ENCODE measurements around the gene ZNF488. TPM values are rescaled to one million over a fixed set of nuclear protein-coding genes. Genes with fewer than 3 reads are reported as not detected.

The ZNF488 gene
- total RNA-seq, 4 donors from 2014 or later = 0.59 to 1.1 (median 1.0) TPM; not detected in 1

DNA sequence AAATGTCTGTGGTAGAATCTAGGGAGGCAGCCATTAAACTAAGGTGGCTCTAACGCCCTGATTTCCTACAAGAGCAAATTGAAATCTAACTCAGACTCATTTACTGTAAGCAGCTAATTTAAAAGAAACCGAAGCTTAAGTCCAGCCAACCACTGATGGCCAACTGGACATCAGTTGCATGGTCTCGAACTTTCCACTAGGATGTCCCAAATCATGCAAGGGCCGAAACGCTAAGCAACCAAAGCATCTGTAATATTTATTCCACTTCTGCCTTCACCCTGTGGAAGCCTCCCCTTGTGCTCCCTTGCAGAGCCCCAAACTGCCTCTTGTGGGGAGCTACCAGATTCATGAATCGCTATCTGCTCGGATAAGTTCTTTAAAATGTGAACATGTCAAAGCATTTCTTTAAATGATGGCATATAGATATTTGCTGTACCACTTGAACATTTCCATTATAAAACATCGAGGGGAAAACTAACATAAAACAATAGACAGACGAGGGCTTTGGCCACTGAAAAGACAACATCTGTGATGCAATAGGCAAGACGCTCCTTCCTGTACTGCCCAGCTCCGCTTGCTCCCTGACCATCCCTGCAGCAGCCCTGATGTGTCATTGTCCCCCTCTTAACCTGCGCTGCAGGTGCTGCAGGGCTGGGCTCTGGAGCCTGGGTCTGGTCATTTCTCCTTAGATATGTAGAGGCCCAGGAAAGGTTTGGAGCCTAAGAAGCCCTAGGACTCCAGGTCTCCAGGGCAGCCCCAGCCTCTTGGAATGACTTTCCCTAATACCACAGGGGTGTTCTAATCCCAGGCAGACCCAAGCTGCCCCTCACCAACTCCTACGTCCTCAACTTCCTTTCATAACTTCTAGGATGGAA is 38.9 kb downstream of the ZNF488 start:
- H3K4me3 ChIP-seq = no peak overlapping the region
- DNase-seq (ENCODE audit: low spot score in 2 of 2) = no peak
- H3K27me3 ChIP-seq = no peaks in the 10 kb centered on the region
- TF ChIP-seq, protein P1, sequence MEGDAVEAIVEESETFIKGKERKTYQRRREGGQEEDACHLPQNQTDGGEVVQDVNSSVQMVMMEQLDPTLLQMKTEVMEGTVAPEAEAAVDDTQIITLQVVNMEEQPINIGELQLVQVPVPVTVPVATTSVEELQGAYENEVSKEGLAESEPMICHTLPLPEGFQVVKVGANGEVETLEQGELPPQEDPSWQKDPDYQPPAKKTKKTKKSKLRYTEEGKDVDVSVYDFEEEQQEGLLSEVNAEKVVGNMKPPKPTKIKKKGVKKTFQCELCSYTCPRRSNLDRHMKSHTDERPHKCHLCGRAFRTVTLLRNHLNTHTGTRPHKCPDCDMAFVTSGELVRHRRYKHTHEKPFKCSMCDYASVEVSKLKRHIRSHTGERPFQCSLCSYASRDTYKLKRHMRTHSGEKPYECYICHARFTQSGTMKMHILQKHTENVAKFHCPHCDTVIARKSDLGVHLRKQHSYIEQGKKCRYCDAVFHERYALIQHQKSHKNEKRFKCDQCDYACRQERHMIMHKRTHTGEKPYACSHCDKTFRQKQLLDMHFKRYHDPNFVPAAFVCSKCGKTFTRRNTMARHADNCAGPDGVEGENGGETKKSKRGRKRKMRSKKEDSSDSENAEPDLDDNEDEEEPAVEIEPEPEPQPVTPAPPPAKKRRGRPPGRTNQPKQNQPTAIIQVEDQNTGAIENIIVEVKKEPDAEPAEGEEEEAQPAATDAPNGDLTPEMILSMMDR (IDR thresholded peaks at IDR 0.05) = no peak
- TF ChIP-seq EP300 (IDR thresholded peaks at IDR 0.05) = no peak
- no peak for TF ChIP-seq POLR2A (IDR thresholded peaks at IDR 0.05)
- H3K36me3 ChIP-seq = no peaks in the 10 kb centered on the region
- H3K4me1 ChIP-seq = no peaks in the 10 kb centered on the region
- H3K9me3 ChIP-seq = no peaks in the 10 kb centered on the region
- WGBS, 2 donors = 84 to 85% methylated on average over 13 of the region's 13 CpGs
- no peak overlapping the region for H3K27ac ChIP-seq

DNA sequence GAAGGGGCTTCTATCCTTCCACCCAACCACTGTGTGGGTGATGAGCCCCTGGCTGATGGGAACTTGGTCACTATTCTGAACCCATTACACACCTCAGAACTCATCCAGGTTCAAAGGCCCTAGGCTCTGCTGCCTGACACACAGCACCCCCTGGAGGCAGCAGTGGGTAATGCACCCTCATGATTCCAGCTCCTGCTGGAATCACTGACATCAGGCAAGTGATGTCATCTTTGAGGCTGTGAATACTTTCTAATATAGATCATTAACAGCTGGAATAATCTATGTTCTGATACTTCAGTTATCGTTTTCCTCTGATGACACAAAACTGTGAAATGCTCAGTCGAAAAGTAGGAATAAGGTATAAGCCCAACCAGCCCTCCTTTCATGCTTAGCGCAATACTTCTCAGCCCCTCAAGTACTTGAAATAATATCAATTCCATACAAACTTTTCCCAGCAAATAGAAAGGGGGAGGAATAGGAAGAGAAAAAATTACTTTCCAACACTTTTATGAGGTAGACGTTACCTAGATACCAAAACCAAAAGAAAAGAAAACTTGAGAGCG is 43.4 kb downstream of the ZNF488 start:
- WGBS, 2 donors = 68 to 69% methylated on average over 5 of the region's 5 CpGs

DNA sequence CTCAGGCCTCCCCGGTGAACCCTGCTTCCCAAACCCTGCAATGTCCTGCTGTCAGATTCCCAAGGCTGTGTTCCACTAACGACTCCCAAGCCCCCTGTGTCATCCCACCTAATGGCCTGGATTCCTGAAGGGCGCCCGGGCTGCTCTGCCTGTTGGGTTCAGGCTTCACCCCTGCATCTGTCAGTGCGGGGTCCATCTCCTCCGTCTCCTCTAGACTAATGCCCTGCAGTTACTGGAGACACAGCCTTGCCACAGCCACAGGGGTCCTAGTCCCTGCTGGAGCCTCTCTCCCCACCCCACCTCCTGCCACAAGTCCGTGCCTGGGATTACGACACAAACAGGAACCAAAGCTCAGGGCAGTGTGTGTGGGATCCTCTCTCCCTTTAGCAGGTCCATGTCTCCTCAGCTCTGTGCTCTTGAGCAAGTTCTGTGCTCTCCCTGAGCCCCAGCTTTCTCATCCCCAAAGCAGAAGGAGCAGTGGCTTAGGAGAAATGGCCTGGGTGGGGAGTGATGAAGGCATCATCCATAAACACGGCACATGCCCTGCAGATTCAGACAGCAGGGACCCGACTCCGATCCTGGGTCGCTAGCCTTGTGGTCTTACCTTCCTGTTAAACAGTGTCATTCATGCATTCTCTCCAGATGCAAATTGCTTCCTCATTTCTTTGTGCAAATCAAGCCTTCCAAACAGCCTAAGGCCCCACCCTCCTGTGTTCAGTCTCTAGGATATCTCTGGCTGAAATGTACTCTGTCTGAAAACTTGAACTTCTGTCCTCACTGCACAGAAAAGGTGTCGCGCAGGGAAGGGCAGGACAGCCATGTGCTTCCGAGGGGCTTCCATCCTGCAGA is 44.1 kb downstream of the ZNF488 start:
- no peak for DNase-seq (ENCODE audit: low spot score in 2 of 2)
- Histone ChIP-seq H3K27me3 (no peaks in the 10 kb centered on the region), H3K4me3 (no peak overlapping the region), H3K27ac (no peak overlapping the region), H3K9me3 (no peaks in the 10 kb centered on the region), H3K36me3 (no peaks in the 10 kb centered on the region), H3K4me1 (no peaks in the 10 kb centered on the region)
- 73 to 78% methylated on average over 15 of the region's 15 CpGs for WGBS, 2 donors
- no peak for TF ChIP-seq EP300 (IDR thresholded peaks at IDR 0.05)

More for the DNA sequence above, 43.4 kb downstream of the ZNF488 start:
- Histone ChIP-seq H3K36me3 (no peaks in the 10 kb centered on the region), H3K9me3 (no peaks in the 10 kb centered on the region), H3K27me3 (no peaks in the 10 kb centered on the region), H3K4me1 (no peaks in the 10 kb centered on the region), H3K27ac (no peak overlapping the region), H3K4me3 (no peak overlapping the region)
- no peak for TF ChIP-seq POLR2A (IDR thresholded peaks at IDR 0.05)
- no peak for TF ChIP-seq EP300 (IDR thresholded peaks at IDR 0.05)
- TF ChIP-seq, protein P1 (IDR thresholded peaks at IDR 0.05) = peak; percentile 78 to 94 (median 88)
- peak; percentile 60 to 78 for DNase-seq (ENCODE audit: low spot score in 2 of 2)

DNA sequence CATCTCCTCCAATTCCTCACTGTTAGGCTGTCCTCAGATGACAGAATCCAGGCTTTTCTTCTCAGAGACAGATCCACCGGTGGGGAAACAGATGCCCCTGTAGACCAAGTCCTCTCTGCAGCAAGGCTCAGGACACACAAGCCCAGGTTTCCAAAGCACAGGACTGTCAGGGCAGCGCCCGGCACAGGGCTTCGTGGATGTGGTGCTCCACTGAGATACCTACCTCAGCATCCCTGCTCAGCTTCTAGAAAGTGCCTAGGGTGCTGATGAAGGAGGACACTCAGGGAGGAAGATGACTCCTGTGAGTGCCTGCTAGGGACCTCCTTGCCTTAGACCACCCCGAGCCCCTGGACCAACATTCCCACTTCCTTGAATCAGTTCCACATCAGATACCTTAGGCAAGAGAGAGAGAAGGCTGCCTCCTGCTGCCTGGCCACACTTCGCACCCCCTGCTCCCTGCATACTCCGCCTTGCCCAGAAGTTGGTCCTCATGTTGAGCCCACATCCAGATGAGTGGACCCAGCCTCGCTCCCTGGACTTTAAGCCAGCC is 44.8 kb downstream of the ZNF488 start:
- DNase-seq (ENCODE audit: low spot score in 2 of 2) = no peak
- no peak overlapping the region for H3K27ac ChIP-seq
- TF ChIP-seq, protein P1 (IDR thresholded peaks at IDR 0.05) = no peak
- no peak for TF ChIP-seq POLR2A (IDR thresholded peaks at IDR 0.05)
- no peak for TF ChIP-seq EP300 (IDR thresholded peaks at IDR 0.05)
- no peaks in the 10 kb centered on the region for H3K36me3 ChIP-seq
- H3K4me1 ChIP-seq = no peaks in the 10 kb centered on the region
- no peaks in the 10 kb centered on the region for H3K9me3 ChIP-seq
- H3K27me3 ChIP-seq = no peaks in the 10 kb centered on the region
- WGBS, 2 donors = 89 to 95% methylated on average over 8 of the region's 8 CpGs
- H3K4me3 ChIP-seq = no peak overlapping the region

DNA sequence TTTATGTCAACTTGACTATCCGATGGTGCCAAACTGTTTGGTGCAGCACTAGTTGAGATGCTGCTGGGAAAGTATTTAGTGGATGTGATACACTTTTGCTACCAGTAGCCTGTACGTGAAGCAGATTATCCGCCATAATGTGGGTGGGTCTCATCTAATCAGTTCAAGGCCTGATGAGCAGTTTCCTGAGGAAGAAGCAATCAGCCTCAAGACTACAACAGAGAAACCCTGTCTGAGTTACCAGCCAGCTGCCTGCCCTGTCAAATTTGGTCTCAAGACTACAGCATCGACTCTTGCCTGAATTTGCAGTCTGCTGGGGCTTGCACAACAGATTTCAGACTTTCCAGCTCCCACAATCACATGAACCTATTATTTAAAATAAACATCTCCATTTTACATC is 46.8 kb downstream of the ZNF488 start:
- TF ChIP-seq POLR2A (IDR thresholded peaks at IDR 0.05) (no peak), EP300 (IDR thresholded peaks at IDR 0.05) (no peak)
- TF ChIP-seq, protein P1 (IDR thresholded peaks at IDR 0.05) = no peak

More for the DNA sequence above, 46.8 kb downstream of the ZNF488 start:
- H3K4me3 ChIP-seq = no peak overlapping the region
- 82 to 84% methylated on average over 4 of the region's 4 CpGs for WGBS, 2 donors
- no peaks in the 10 kb centered on the region for H3K27me3 ChIP-seq
- H3K4me1 ChIP-seq = no peaks in the 10 kb centered on the region
- no peaks in the 10 kb centered on the region for H3K9me3 ChIP-seq
- no peak overlapping the region for H3K27ac ChIP-seq
- no peaks in the 10 kb centered on the region for H3K36me3 ChIP-seq
- no peak for DNase-seq (ENCODE audit: low spot score in 2 of 2)

Data from tibial nerve (tissue), 4 donors.